Lower leg skin (tissue), 4 donors: Measurements from ENCODE around the gene ATP1A4. TPM values are rescaled to one million over a fixed set of nuclear protein-coding genes. Genes with fewer than 3 reads are reported as not detected.

Experiments
- DNase-seq, 2 donors: peaks; one replicate each; pipeline ENCODE4 v3.0.0-alpha.2; 2019; ENCODE audit warnings: low spot score in 2 of 2
- H3K4me3 ChIP-seq: fragments of 200-600 bp; sonication (generic); 2 replicates; pipeline ENCODE4 v1.5.1; 2017; ENCODE audit warnings: mild to moderate bottlenecking, low read depth; ENCODE audit not compliant: poor library complexity, severe bottlenecking
- POLR2A ChIP-seq, 2 donors: fragments of 450-650 bp; IDR thresholded peaks; one replicate each; pipeline ENCODE4 v1.6.1; 2016 to 2017; ENCODE audit warnings: antibody characterized with exemption in 2 of 2, mild to moderate bottlenecking in 1 of 2, moderate library complexity in 1 of 2
- WGBS, 2 donors: methylation state at CpG; one replicate each; pipeline ENCODE4 v1.1.5; 2018; 5-methylcytosine and 5-hydroxymethylcytosine counted together
- intact Hi-C: fragments of 100-400 bp; cut with DNase I; formaldehyde crosslinking; loops from one replicate; pipeline ENCODE4 v1.15.0; 2023; ENCODE audit warnings: low total_unique reads
- total RNA-seq, 4 donors: library from RNA; depleted of rRNA; stranded (reverse); fragments of >200 nt; gene quantifications; one replicate each; pipeline ENCODE4 v1.1.0, GENCODE V29; 2016
- TF ChIP-seq, protein P1 (sequence below), 3 donors: fragments of 450-650 bp; IDR thresholded peaks; one replicate each; pipeline ENCODE4 v1.5.1; 2016; ENCODE audit warnings: antibody characterized with exemption in 3 of 3, mild to moderate bottlenecking in 3 of 3, moderate library complexity in 2 of 3

Gene ATP1A4
- total RNA-seq, 4 donors from 2014 or later, result 0.32 TPM; not detected in 3

DNA sequence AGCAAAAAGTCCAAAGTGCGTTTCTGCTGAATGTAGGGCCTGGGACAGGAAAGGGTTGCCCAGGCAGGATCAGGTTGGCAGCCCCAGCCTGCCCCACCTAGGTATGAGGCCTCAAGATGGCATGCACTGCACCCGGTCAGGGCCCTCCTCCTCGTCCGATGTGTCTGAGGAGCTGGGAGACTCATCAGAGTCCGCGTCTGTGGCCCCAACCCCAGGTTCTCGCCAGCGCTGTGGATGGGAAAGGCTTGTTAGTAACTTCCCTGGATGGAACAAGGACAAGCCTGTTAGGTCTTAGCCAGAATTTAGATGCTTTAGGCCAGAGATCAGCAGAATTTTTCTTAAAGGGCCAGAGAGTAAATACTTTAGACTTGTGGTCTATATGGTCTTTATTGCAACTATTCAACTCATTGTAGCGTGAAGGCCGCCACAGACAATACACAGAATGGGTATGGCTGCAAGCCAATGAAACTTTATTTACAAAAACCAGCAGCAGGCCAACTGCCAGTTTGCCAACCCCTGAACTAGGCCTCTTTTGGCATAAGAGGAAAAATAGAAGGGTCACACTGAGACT lies 66.2 kb downstream of the ATP1A4 start:
- TF ChIP-seq POLR2A (IDR thresholded peaks at IDR 0.05), result no peak
- TF ChIP-seq, protein P1, sequence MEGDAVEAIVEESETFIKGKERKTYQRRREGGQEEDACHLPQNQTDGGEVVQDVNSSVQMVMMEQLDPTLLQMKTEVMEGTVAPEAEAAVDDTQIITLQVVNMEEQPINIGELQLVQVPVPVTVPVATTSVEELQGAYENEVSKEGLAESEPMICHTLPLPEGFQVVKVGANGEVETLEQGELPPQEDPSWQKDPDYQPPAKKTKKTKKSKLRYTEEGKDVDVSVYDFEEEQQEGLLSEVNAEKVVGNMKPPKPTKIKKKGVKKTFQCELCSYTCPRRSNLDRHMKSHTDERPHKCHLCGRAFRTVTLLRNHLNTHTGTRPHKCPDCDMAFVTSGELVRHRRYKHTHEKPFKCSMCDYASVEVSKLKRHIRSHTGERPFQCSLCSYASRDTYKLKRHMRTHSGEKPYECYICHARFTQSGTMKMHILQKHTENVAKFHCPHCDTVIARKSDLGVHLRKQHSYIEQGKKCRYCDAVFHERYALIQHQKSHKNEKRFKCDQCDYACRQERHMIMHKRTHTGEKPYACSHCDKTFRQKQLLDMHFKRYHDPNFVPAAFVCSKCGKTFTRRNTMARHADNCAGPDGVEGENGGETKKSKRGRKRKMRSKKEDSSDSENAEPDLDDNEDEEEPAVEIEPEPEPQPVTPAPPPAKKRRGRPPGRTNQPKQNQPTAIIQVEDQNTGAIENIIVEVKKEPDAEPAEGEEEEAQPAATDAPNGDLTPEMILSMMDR (IDR thresholded peaks at IDR 0.05), result no peak
- intact Hi-C loops, result no loop called here
- no peak for DNase-seq
- no peak overlapping the region for H3K4me3 ChIP-seq
- WGBS, 2 donors, result 38% methylated on average over 10 of the region's 10 CpGs

DNA sequence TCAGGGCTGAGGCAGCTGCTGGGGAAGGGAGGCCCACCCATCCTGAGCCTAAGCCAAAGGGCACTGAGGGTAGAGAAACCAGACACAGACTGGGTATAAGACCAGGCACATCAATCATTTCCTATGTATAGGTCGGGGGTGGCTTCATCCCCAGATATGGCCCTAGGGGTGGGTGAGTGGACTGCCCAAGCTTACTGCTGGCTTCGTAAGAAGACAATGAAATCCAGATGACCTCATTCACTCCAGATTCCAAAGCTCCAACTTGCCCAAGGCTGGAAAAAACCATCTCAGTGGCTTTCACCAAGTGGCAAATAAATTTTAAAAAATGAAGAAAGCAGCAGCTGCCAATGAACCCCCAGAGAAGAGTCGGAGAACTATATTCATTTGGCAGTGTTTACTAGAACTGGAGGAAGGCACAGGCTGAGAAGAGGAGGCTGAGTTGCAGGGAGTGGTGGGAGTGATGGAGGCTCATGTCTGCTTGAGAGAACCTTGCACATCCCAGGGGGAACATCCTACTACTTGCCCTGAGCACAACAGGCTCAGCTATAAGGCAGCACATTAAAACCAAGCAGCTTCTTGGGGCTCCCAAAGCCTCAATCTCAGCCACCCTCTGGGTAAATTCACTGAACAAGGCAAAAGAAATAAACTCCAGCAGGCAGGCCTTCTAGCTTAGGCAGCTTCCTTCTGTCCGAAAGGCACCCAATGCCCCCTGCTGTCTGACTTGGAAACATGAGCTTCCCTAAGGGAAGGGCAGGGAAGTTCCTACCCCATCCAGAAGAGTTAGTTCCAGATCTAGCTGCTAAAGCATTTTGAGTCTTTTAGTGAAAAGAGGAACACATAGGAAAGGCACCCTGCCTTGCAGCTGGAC lies 67.9 kb downstream of the ATP1A4 start:
- no peak for TF ChIP-seq POLR2A (IDR thresholded peaks at IDR 0.05)
- TF ChIP-seq, protein P1 (IDR thresholded peaks at IDR 0.05), result no peak
- intact Hi-C loops, result no loop called here
- 30 to 34% methylated on average over 4 of the region's 4 CpGs for WGBS, 2 donors
- H3K4me3 ChIP-seq, result no peak overlapping the region
- DNase-seq, result no peak

DNA sequence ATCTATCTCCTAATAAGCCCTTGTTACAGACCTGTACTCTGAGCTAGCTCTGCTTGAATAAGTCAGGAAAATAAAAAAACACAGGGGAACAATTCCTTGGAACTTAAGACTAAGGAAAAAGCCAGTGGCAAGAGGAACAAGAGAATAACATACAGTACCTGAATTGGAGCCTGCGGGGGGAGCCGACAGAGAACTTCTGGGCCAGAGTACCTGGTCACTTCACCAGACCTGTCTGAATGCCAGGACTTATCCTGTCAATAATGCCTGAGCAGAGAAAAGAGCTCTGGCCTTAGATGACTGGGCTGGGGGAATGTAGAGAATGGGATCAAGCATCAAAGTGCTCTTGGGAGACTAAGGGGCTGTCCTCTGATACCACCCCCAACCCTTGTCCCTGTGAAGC lies 68.9 kb downstream of the ATP1A4 start:
- TF ChIP-seq, protein P1 (IDR thresholded peaks at IDR 0.05), result no peak
- TF ChIP-seq POLR2A (IDR thresholded peaks at IDR 0.05), result no peak
- H3K4me3 ChIP-seq, result no peak overlapping the region
- 81 to 96% methylated on average over 2 of the region's 2 CpGs for WGBS, 2 donors
- intact Hi-C loops, result no loop called here
- no peak for DNase-seq

DNA sequence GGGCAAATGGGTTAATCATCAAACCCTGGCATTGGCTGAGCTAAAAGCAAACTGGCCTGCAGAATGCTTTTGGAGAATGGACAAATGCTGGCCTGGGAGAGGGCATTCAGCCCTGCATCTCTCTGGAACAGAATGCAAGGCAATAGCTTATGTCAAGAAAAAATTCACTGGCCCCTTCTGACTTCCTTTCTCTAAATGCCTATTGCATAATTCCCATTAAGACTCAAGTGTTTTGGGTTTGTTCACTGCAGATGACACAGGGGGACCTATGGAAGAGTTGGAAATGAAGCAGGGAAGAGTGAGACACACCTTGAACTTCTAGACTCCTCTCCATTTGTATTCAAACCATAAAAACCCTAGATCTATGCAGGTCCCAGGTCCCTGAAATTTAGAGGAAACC lies 69.7 kb downstream of the ATP1A4 start:
- H3K4me3 ChIP-seq, result no peak overlapping the region
- intact Hi-C loops, result no loop called here
- TF ChIP-seq, protein P1 (IDR thresholded peaks at IDR 0.05), result no peak
- no peak for TF ChIP-seq POLR2A (IDR thresholded peaks at IDR 0.05)
- no peak for DNase-seq

DNA sequence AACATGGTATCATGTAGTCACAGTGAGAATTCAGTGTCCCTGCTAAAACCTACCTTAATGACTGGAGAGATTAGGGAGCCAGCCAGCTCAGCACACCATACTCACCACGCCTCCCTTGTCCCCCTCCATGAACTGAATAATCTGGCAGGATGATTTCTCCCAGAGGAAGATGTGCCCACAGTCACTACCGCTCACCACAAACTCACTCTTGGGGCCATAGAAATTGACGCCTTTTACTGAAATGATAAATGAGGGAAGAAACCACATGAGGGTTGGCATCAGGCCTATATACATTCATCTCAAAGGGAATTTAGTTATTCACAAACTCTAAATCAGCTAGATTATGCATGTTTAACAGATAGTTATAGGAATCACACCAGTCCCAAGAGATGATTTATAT lies 71.1 kb downstream of the ATP1A4 start:
- TF ChIP-seq, protein P1 (IDR thresholded peaks at IDR 0.05), result no peak
- TF ChIP-seq POLR2A (IDR thresholded peaks at IDR 0.05), result no peak
- WGBS, 2 donors, result 75 to 79% methylated on average over 3 of the region's 3 CpGs
- intact Hi-C loops, result no loop called here
- no peak overlapping the region for H3K4me3 ChIP-seq
- no peak for DNase-seq
